CD4-positive, alpha-beta T cell treated with Interleukin-6 for 4 hours (primary cell): ENCODE results near the gene PLPPR1.
"Not testable (repeated sequence)": the region's sequence is repeated elsewhere in the genome, so short reads cannot be mapped to it uniquely, and the experiment has no call there.

Experiments
- DNase-seq: peaks from one replicate; pipeline ENCODE4 v3.0.0-alpha.2; 2020; ENCODE audit warnings: mixed read lengths

The PLPPR1 gene

GRCh38 chr9:101028346-101029314 is at the start of gene PLPPR1:
PLPPR1 (plus strand) TSS chr9:101028727.
- no peak for DNase-seq

GRCh38 chr9:100989731-100990130 is 38.8 kb upstream of the PLPPR1 start:
- no peak for DNase-seq

- DNase-seq: no peak
Measured at GRCh38 chr9:100990605-100991381, 37.7 kb upstream of the PLPPR1 start.

- no peak for DNase-seq
Measured at GRCh38 chr9:100992632-100993031, 35.9 kb upstream of the PLPPR1 start.

- no peak for DNase-seq
Measured at GRCh38 chr9:100999906-101000544, 28.5 kb upstream of the PLPPR1 start.

GRCh38 chr9:101005246-101005645 is 23.3 kb upstream of the PLPPR1 start:
- DNase-seq: no peak

- DNase-seq: no peak
Measured at GRCh38 chr9:101014566-101014965, 14.0 kb upstream of the PLPPR1 start.

- no peak for DNase-seq
Measured at GRCh38 chr9:101018467-101018866, 10.1 kb upstream of the PLPPR1 start.

GRCh38 chr9:101022704-101023103 is 5.8 kb upstream of the PLPPR1 start:
- no peak for DNase-seq

GRCh38 chr9:101025940-101026339 is 2.6 kb upstream of the PLPPR1 start:
- DNase-seq: no peak

GRCh38 chr9:101026824-101027223 is 1.7 kb upstream of the PLPPR1 start:
- no peak for DNase-seq

- no peak for DNase-seq
Measured at GRCh38 chr9:101027236-101027635, 1.3 kb upstream of the PLPPR1 start.

GRCh38 chr9:101027733-101028345 is 688 bp upstream of the PLPPR1 start:
- DNase-seq: no peak

- DNase-seq: no peak
Measured at GRCh38 chr9:101029315-101030085, 973 bp downstream of the PLPPR1 start.

- no peak for DNase-seq
Measured at GRCh38 chr9:101030086-101030391, 1.5 kb downstream of the PLPPR1 start.

- DNase-seq: no peak
Measured at GRCh38 chr9:101032426-101032825, 3.9 kb downstream of the PLPPR1 start.

GRCh38 chr9:101034222-101034621 is 5.7 kb downstream of the PLPPR1 start:
- no peak for DNase-seq

- no peak for DNase-seq
Measured at GRCh38 chr9:101035098-101035497, 6.6 kb downstream of the PLPPR1 start.

GRCh38 chr9:101037430-101037829 is 8.9 kb downstream of the PLPPR1 start:
- no peak for DNase-seq

- DNase-seq: no peak
Measured at GRCh38 chr9:101038488-101038887, 10.0 kb downstream of the PLPPR1 start.

- DNase-seq: not testable (repeated sequence)
Measured at GRCh38 chr9:101039581-101039980, 11.1 kb downstream of the PLPPR1 start.

GRCh38 chr9:101047848-101048397 is 19.4 kb downstream of the PLPPR1 start:
- DNase-seq: no peak
